Natural killer cell (primary cell): ENCODE data around the gene CACNB4. TPM values are rescaled to one million over a fixed set of nuclear protein-coding genes. Genes with fewer than 3 reads are reported as not detected.

Source experiments
- ATAC-seq, 3 donors: fragments of 150-1000 bp in 2 of 3; fragments of 200-7000 bp in 1 of 3; cut with Tn5 transposase; 1 replicate in 1 of 3; 2 replicates in 2 of 3; pipeline ENCODE4 v1.10.0; 2021; ENCODE audit warnings: mild to moderate bottlenecking in 2 of 3, moderate library complexity in 2 of 3
- DNase-seq, 2 donors: peaks; one replicate each; pipeline versions ENCODE4 v3.0.0 to v3.0.0-alpha.2; 2013 to 2021; ENCODE audit warnings: mixed read lengths in 1 of 2
- H3K27ac ChIP-seq: one replicate; pipeline ENCODE4 v1.5.1; 2013; ENCODE audit warnings: mild to moderate bottlenecking, low read length
- H3K27me3 ChIP-seq: one replicate; pipeline ENCODE4 v1.6.1; 2013; ENCODE audit warnings: low read length; ENCODE audit not compliant: control insufficient read depth, insufficient read depth
- H3K36me3 ChIP-seq: one replicate; pipeline ENCODE4 v1.6.1; 2013; ENCODE audit warnings: low read length; ENCODE audit not compliant: control insufficient read depth, insufficient read depth
- H3K4me1 ChIP-seq: one replicate; pipeline ENCODE4 v1.6.1; 2013; ENCODE audit warnings: low read length; ENCODE audit not compliant: control insufficient read depth, insufficient read depth
- H3K4me3 ChIP-seq: one replicate; pipeline ENCODE4 v1.5.1; 2013; ENCODE audit warnings: low read length
- H3K9me3 ChIP-seq: one replicate; pipeline ENCODE4 v1.6.1; 2013; ENCODE audit warnings: low read length; ENCODE audit not compliant: control insufficient read depth, insufficient read depth
- H3K27ac Mint-ChIP-seq, 2 donors: one replicate each; pipeline ENCODE4 v1.8.0; 2022; ENCODE audit warnings: mild to moderate bottlenecking in 2 of 2, mixed read lengths in 2 of 2, moderate library complexity in 1 of 2
- H3K27me3 Mint-ChIP-seq, 2 donors: one replicate each; pipeline ENCODE4 v1.8.0; 2022; ENCODE audit warnings: low read depth in 2 of 2, mixed read lengths in 2 of 2
- H3K36me3 Mint-ChIP-seq: one replicate; pipeline ENCODE4 v1.8.0; 2022; ENCODE audit warnings: mixed read lengths
- H3K4me1 Mint-ChIP-seq, 2 donors: one replicate each; pipeline ENCODE4 v1.8.0; 2022; ENCODE audit warnings: mixed read lengths in 2 of 2
- H3K4me3 Mint-ChIP-seq: one replicate; pipeline ENCODE4 v1.8.0; 2022; ENCODE audit warnings: mild to moderate bottlenecking, moderate library complexity, mixed read lengths
- H3K9me3 Mint-ChIP-seq, 2 donors: one replicate each; pipeline ENCODE4 v1.8.0; 2022; ENCODE audit warnings: mixed read lengths in 2 of 2
- WGBS: methylation state at CpG from one replicate; pipeline ENCODE4 v1.1.7; 2013; ENCODE audit warnings: missing lambda C conversion rate; ENCODE audit not compliant: insufficient coverage; 5-methylcytosine and 5-hydroxymethylcytosine counted together
- intact Hi-C: fragments of 100-400 bp; cut with micrococcal nuclease; formaldehyde crosslinking; loops from one replicate; pipeline ENCODE4 v1.14.2; 2022
- total RNA-seq, 4 donors: library from RNA; stranded (reverse); fragments of 120-200 nt in 1 of 4; gene quantifications; one replicate each; pipeline versions ENCODE4 v1.2.3 to v1.2.4, GENCODE V29; 2013 to 2022
- TF ChIP-seq, protein P1 (sequence below): fragments of 200-600 bp; IDR thresholded peaks from one replicate; pipeline ENCODE4 v1.8.0; 2022; ENCODE audit warnings: antibody characterized with exemption

CACNB4 gene
- total RNA-seq, 3 donors from 2014 or later (not counting 1 experiment from before 2014, with no cell fraction given): 0.56 to 0.93 (median 0.73) TPM

- no peak overlapping the region for H3K27ac ChIP-seq
- DNase-seq: no peak
- Mint-ChIP-seq H3K27ac (no peak overlapping the region), H3K36me3 (no peaks in the 10 kb centered on the region), H3K4me3 (no peak overlapping the region), H3K9me3 (no peaks in the 10 kb centered on the region), H3K4me1 (peaks cover 0 to 3% of the 10 kb centered on the region in 2 donors), H3K27me3 (no peaks in the 10 kb centered on the region)
- H3K36me3 ChIP-seq: no peaks in the 10 kb centered on the region
- 83% methylated on average over 1 of the region's 1 CpG for WGBS
- H3K4me1 ChIP-seq: no peaks in the 10 kb centered on the region
- ATAC-seq: no peak
- H3K4me3 ChIP-seq: no peak overlapping the region
- no peaks in the 10 kb centered on the region for H3K9me3 ChIP-seq
- TF ChIP-seq, protein P1, sequence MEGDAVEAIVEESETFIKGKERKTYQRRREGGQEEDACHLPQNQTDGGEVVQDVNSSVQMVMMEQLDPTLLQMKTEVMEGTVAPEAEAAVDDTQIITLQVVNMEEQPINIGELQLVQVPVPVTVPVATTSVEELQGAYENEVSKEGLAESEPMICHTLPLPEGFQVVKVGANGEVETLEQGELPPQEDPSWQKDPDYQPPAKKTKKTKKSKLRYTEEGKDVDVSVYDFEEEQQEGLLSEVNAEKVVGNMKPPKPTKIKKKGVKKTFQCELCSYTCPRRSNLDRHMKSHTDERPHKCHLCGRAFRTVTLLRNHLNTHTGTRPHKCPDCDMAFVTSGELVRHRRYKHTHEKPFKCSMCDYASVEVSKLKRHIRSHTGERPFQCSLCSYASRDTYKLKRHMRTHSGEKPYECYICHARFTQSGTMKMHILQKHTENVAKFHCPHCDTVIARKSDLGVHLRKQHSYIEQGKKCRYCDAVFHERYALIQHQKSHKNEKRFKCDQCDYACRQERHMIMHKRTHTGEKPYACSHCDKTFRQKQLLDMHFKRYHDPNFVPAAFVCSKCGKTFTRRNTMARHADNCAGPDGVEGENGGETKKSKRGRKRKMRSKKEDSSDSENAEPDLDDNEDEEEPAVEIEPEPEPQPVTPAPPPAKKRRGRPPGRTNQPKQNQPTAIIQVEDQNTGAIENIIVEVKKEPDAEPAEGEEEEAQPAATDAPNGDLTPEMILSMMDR: no peak
- no peaks in the 10 kb centered on the region for H3K27me3 ChIP-seq
- intact Hi-C loops: no loop called here
Measured at GRCh38 chr2:151886241-151886640, 212.6 kb downstream of the CACNB4 start.

DNA sequence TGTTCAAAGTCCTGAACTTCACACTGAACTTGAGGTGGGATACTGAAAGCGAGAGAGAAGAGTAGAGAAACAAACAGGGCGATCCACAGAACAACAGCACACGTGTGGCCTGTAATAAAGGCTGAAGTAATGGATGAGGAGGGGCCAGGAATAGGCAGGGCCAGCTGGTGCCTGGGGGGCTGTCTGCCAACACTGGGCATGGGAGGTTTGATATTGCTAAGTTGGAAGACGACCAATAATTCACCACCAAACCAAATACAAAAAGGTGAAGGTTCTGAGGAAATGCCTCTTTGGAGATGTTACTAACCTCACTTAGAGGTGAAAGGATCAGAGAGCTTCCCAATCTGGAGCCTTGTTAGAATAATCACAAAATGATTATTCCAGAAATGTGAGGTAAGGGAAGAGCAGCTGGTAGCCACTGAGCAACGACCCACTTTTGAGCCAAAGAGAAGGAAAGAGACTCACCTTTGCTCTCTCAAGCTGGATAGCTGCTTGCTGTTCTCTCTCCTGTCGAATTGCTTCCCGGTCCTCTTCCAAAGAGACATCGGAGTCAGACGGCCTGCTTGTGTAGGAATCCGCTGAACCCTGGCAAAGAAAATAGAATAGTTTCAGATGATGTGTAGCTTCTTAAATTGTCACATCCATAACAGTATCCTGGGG lies 215.9 kb downstream of the CACNB4 start:
- H3K36me3 Mint-ChIP-seq: no peaks in the 10 kb centered on the region
- Histone ChIP-seq H3K27ac (no peak overlapping the region), H3K4me1 (no peaks in the 10 kb centered on the region), H3K9me3 (no peaks in the 10 kb centered on the region), H3K36me3 (no peaks in the 10 kb centered on the region), H3K4me3 (no peak overlapping the region), H3K27me3 (no peaks in the 10 kb centered on the region)
- intact Hi-C loops: no loop called here
- ATAC-seq (no peak), DNase-seq (no peak)
- H3K4me3 Mint-ChIP-seq: no peak overlapping the region
- H3K9me3 Mint-ChIP-seq: no peaks in the 10 kb centered on the region
- TF ChIP-seq, protein P1: no peak
- peaks cover 0 to 3% of the 10 kb centered on the region in 2 donors for H3K27me3 Mint-ChIP-seq
- WGBS: 94% methylated on average over 9 of the region's 10 CpGs
- H3K27ac Mint-ChIP-seq: no peak overlapping the region
- H3K4me1 Mint-ChIP-seq: peaks cover 7 to 8% of the 10 kb centered on the region in 2 donors

DNA sequence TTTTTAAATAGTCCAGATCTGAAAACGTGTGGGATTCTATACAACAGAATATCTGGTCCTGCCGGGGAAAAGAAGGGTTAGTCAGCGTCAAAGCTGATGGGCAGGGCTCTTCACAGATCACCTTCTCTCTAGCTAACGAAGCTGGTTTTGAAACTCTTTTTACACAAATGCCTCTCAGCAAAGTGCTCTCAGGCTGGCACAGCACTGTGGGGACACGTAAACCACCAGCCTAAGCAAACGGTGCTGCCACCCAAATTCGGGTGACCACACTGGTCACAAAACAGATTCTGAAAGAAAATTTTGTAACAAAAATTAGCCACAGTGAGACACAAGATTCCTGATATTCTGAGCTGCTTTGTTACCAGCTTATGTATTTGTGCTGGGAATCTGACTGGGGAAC lies 217.5 kb downstream of the CACNB4 start:
- no peak for DNase-seq
- no peaks in the 10 kb centered on the region for H3K9me3 ChIP-seq
- no peaks in the 10 kb centered on the region for H3K36me3 ChIP-seq
- H3K4me3 ChIP-seq: no peak overlapping the region
- H3K9me3 Mint-ChIP-seq: no peaks in the 10 kb centered on the region
- H3K36me3 Mint-ChIP-seq: no peaks in the 10 kb centered on the region
- no peak for ATAC-seq
- intact Hi-C loops: no loop called here
- WGBS: 70% methylated on average over 7 of the region's 7 CpGs
- H3K27me3 ChIP-seq: no peaks in the 10 kb centered on the region
- no peak overlapping the region for H3K27ac Mint-ChIP-seq
- TF ChIP-seq, protein P1: no peak
- H3K27me3 Mint-ChIP-seq: peaks cover 0 to 3% of the 10 kb centered on the region in 2 donors
- H3K27ac ChIP-seq: no peak overlapping the region
- peaks cover 7 to 8% of the 10 kb centered on the region in 2 donors for H3K4me1 Mint-ChIP-seq
- no peak overlapping the region for H3K4me3 Mint-ChIP-seq
- H3K4me1 ChIP-seq: no peaks in the 10 kb centered on the region

GRCh38 chr2:151880586-151880985 lies 218.3 kb downstream of the CACNB4 start:
- Mint-ChIP-seq H3K4me1 (peaks cover 7 to 8% of the 10 kb centered on the region in 2 donors), H3K4me3 (no peak overlapping the region), H3K36me3 (no peaks in the 10 kb centered on the region), H3K9me3 (no peaks in the 10 kb centered on the region), H3K27ac (no peak overlapping the region), H3K27me3 (peaks cover 0 to 3% of the 10 kb centered on the region in 2 donors)
- no peaks in the 10 kb centered on the region for H3K4me1 ChIP-seq
- H3K36me3 ChIP-seq: no peaks in the 10 kb centered on the region
- no peaks in the 10 kb centered on the region for H3K27me3 ChIP-seq
- TF ChIP-seq, protein P1: no peak
- 96% methylated on average over 4 of the region's 4 CpGs for WGBS
- ATAC-seq (no peak), DNase-seq (no peak)
- no peak overlapping the region for H3K4me3 ChIP-seq
- no peak overlapping the region for H3K27ac ChIP-seq
- no peaks in the 10 kb centered on the region for H3K9me3 ChIP-seq
- intact Hi-C loops: no loop called here
